HG03196 (cell line): ENCODE results near the gene ZNF496.
A peak's percentile ranks its signal among the peaks of the same experiment; 100 is the strongest.
"Not testable (repeated sequence)": the region's sequence is repeated elsewhere in the genome, so short reads cannot be mapped to it uniquely, and the experiment has no call there.

Experiments used
- ATAC-seq: cut with Tn5 transposase; IDR thresholded peaks from one replicate; pipeline ENCODE4 v1.9.1; 2021; ENCODE audit not compliant: unreplicated experiment

Gene ZNF496

DNA sequence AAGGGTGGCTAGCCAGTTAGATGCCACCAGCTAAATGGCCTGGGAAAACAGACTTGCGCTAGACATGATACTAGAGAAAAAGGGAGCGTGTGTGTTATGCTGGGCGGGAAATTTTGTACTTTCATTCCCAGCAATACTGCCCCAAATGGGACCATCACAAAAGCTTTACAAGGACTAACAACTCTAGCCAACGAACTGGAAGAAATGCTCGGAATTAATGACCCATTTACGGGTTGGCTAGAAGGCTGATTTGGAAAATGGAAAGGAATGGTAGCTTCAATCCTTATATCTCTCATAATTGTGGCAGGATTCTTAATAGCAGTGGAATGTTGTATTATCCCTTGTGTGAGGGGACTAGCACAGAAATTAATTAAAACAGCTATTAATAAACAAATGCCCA, 27.9 kb upstream of the ZNF496 start:
- ATAC-seq: no peak

DNA sequence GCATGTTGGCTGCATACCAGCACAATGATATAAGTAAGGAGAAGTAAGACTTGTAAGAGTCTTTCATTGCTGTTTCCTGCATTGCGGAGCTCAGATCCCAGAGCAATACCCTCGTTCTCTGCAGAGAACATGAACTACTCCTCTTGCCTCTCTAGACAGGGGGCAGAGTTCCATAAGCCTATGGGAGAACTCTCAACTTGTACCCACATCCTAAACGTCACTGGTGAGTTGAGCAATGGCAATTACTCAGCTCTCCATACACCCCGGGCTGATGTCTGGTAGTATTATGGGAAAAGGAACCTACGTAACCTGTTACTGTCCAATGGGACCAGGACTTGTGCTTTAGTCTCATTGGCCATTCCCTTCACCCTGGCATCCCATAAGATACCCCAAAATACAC, 27.3 kb upstream of the ZNF496 start:
- no peak for ATAC-seq

DNA sequence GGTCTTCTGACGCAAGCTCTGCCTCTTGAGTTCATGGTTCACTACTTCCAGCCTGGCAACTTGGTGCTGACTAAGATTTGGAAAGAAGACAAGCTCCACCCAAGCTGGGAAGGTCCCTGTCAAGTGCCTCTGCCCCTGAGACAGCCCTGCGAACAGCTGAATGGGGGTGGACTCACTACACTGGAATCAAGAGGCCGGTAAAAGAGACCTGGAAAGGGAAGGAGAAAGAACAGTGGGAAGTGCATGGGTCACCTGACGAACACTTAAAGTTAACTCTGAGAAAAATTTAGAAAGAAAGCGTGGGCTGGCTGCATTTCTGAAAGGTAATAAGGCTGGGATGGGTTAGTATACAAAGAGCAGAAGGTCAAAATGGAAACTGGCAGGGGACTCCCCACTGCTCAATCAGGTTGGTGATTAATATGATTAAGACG, 26.1 kb upstream of the ZNF496 start:
- ATAC-seq: peak; percentile 96

DNA sequence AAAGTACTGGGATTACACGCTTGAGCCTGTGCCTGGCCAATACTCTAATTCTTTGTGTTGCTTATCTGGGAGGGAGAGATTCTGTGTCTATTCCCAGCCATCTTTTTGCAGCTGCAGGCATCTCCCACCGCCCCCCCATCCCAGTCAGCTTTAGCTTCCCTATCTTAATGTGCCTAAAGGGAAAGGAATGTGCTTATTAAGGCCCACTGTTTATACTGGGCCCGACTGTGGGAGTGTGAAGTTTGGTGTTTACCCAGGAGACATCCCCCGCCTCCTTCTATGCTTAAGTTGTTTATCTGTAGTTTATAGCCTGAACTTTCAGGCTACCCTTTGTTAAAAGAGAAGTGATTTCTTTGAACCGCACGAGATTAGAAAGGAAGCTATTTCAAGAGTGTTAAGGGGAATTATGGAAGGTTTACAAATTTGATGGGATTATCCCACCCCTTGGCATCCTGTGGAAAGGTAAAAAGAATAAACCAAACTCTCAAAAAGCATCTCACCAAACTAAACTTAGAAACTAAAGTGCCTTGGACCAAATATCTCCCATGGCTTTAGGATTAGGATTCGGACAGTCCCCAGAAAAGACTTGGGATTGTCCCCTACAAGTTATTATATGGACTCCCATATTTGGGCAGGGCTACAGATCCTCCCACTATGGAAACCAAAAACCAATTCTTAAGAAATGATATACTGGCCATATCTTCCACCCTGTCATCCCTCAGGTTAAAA, 25.5 kb upstream of the ZNF496 start:
- no peak for ATAC-seq

GRCh38 chr1:247355160-247355559, 23.5 kb upstream of the ZNF496 start:
- not testable (repeated sequence) for ATAC-seq

DNA sequence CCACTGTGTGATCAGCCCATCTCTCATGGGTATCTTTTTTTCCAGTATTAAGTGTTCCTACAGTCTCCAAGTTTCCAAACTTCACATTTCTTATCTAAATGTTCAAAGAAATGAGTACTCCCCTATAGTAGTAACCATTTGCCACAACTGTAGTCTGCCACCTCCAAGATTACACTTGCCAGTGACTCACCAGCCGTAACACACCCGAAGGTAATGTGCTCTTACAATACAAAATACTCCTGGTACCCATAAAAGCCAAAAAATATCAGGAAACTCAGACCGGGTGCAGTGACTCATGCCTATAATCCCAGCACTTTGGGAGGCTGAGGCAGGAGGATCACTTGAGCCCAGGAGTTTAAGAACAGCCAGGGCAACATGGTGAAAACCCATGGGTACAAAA, 20.5 kb upstream of the ZNF496 start:
- ATAC-seq: no peak

- ATAC-seq: no peak
These were observed 18.9 kb upstream of the ZNF496 start for GRCh38 chr1:247350587-247350986.

- no peak for ATAC-seq
These were observed 16.0 kb upstream of the ZNF496 start for GRCh38 chr1:247347477-247348222.

- no peak for ATAC-seq
These were observed 14.2 kb upstream of the ZNF496 start for GRCh38 chr1:247345881-247346280.

GRCh38 chr1:247343801-247344200, 12.1 kb upstream of the ZNF496 start:
- no peak for ATAC-seq

DNA sequence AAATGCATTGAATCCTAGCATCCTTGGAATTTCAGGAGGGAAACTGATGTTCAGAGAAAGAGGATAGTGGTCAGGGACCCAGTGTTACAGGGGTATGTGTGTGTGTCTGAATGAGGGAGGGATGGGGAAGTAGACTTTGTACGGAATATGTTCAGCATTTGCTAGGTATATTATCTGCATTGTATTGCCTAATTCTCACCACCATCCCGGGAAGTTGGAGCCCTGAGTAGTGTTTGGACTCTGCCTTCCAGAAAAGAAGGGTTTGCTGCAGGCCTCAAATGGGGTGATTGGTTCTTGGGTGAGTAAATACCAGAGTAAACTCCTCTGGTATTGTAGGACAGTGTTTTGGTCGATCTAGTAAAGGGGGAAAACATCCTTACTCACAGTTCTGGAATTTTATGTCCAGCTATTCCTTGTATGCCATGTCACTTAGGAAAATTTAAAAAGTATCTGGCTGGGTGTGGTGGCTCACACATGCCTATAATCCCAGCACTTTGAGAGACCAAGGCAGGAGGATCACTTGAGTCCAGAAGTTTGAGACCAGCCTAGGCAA, 7.1 kb upstream of the ZNF496 start:
- no peak for ATAC-seq

GRCh38 chr1:247337961-247338360, 6.3 kb upstream of the ZNF496 start:
- no peak for ATAC-seq

- ATAC-seq: no peak
These were observed 5.6 kb upstream of the ZNF496 start for GRCh38 chr1:247337250-247337746.

GRCh38 chr1:247336390-247336789, 4.7 kb upstream of the ZNF496 start:
- ATAC-seq: no peak

- no peak for ATAC-seq
These were observed 4.2 kb upstream of the ZNF496 start for GRCh38 chr1:247335882-247336281.

DNA sequence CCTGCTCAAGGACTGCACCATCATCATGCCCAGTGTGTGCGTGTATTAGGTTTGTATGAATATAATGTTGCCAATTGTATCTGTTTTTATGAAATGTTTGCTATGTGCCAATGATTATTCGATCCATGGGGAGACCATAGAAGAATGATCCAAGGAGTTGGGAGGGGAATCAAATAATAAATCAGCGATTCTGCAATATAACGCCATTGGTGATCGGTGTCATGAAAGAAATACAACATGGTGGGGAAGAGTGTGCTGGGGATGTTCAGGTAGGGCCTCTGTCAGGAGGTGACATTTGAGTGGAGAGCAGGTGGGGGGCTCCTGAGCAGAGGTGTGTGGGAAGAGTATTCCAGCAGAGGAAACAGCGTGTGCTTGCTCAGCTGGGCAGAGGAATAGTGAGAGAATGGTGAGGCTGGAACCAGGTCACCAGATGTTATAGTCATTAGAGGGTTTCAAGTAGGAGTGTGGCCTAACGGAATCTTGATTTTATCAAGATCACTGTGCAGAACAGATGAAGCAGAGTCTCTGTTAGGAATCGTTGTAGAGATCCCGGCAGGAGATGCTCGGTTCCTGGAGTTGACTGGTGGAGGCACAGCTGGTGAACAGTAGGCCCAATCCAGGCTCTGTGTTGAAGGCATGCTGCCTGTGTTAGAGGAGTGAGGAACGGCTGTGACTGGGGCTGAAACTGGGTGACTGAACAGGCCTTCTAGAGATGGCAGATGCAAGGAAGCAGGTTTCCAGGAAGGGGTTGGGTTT, 2.9 kb upstream of the ZNF496 start:
- ATAC-seq: no peak

DNA sequence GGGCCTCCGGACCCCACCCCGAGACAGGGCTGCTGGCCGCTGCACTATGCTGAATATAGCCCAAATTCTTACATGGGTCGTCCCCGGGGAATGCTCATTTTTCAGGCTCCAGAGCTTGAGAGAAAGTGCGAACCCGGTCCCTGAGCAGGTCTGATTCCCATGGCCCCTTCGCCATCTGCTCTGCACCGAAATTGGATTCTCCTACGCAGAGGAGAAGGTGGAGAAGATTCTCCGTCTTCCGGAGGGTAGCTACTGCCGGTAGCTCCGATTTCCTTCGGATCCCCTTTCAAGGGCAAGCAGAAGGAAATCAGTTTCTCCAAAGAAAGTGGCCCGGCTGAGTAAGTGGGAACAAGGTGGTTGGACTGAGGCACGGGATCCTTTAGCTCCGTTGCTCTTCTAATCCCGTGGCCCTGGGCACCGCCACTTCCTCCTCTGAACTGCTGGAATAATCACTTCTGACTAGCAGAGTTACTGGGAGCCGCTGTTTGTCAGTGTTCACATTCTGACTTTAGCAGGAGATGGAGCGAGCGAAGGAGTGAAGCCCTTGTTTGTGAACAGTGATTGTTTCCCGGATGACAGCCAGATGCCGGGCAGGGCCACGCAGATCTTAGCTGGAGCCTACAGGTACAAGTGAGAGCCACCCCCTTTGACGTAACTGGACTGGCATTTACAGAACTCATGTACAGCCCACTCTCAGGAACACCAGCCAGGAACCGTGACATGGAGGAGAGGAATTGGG, 1.1 kb upstream of the ZNF496 start:
- no peak for ATAC-seq

DNA sequence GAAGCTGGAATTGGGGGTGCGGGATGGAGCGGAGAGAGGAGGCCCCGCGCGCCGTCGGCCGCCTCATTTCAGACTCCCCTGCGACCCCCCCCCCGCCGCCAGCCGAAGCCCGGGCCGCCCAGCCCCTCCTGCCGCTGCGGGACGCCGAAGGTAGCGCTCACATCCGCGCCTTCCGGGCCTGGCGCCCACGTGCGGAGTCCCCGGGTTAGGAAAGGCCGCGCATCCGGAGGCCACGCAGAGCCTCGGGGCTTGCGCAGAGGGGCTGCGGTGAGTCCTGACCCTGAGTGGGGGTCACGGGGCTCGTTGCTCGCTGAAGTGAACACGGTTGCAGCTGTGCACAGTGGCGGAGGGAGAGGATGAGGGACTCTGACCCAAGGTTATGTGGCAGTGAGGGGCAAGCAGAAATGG, 552 bp upstream of the ZNF496 start:
- ATAC-seq: peak; percentile 29

- peak; percentile 64 for ATAC-seq
These were observed 519 bp downstream of the ZNF496 start for GRCh38 chr1:247331172-247331524.

DNA sequence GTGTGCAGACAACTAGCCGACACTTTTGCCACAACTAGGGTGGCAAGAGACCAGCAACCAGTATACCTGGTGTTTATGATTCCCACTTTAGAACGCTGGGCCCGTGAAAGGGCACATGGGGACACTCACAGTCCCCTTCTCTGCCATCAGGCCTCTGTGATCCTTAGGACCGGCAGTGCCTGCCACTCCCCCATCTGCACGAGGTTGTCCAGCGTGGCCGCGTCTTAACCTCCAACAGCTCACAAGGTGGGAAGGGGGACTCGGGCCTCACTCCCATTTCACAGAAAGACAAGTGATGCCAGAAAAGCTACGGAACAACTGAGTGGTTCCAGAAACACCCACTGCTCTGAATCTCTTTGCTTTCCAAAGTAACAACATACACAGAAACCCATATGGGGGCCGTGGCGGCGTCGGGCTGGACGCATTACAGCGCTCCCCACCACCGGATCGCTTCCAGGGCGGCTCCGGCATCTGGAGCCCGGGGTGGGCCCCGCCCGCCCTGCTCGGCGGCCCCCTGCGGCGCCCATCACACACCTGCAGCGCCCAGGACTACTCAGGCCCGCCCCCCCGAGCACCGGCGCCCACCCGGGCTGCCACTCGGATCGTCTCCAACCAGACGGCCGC, 1.0 kb downstream of the ZNF496 start:
- peak; percentile 20 for ATAC-seq
